HCT116 (cell line): Measurements from ENCODE around the gene TP63. TPM values are rescaled to one million over a fixed set of nuclear protein-coding genes. Genes with fewer than 3 reads are reported as not detected.

Experiments used
- ATAC-seq: fragments of 200-7000 bp; cut with Tn5 transposase; 2 replicates; pipeline ENCODE4 v1.9.1; 2020; ENCODE audit warnings: mild to moderate bottlenecking, moderate library complexity
- BruUV-seq: library from RNA; stranded (reverse); fragments of 400-500 nt; replicated peaks from 2 replicates; lab custom pipeline; 2021; lab: Mats Ljungman, UMichigan
- CTCF ChIA-PET: fragments of 300-600 bp; sonication (Branson Sonifier 250); formaldehyde crosslinking; loops from one replicate; lab custom pipeline; 2021; ENCODE audit warnings: antibody characterized with exemption; lab: Charles Lee
- POLR2A ChIA-PET: fragments of 300-600, 350-600 bp; sonication (Branson Sonifier 250); formaldehyde crosslinking; loops from one replicate; lab custom pipeline; 2021; ENCODE audit warnings: antibody characterized with exemption; lab: Charles Lee
- RAD21 ChIA-PET, 2 experiments: fragments of 300-600 bp; sonication (Branson Sonifier 250); formaldehyde crosslinking; loops; one replicate each; lab custom pipeline; 2023; ENCODE audit warnings: low total read pairs in 2 of 2; ENCODE audit not compliant: uncharacterized antibody in 2 of 2, unreplicated experiment in 2 of 2, low non-redundant PET in 1 of 2; lab: Charles Lee
- DNase-seq: peaks from one replicate; pipeline ENCODE4 v3.0.0-alpha.2; 2010; ENCODE audit warnings: low read depth, low spot score
- H2AFZ ChIP-seq: fragments of 200-600 bp; shearing (Covaris generic), sonication (generic); 2 replicates; pipeline ENCODE4 v1.6.1; 2017; ENCODE audit warnings: low read depth, mixed run types, mixed read lengths, antibody characterized with exemption, low read length; ENCODE audit not compliant: poor library complexity, severe bottlenecking
- H3K27ac ChIP-seq: 2 replicates; pipeline ENCODE4 v1.5.1; 2012; ENCODE audit warnings: low read depth, low read length
- H3K27me3 ChIP-seq: fragments of 200-600 bp; sonication (generic); 2 replicates; pipeline ENCODE4 v1.6.1; 2016; ENCODE audit warnings: mixed run types, low read length, mixed read lengths; ENCODE audit not compliant: insufficient read depth
- H3K36me3 ChIP-seq, 2 experiments: fragments of 200-500 bp in 1 of 2; fragments of 200-600 bp in 1 of 2; sonication (Bioruptor generic) in 1 of 2; sonication (generic) in 1 of 2; 2 replicates each; pipeline versions ENCODE4 v1.5.1 to v1.6.1; 2014 to 2016; ENCODE audit warnings: low read length in 2 of 2, inconsistent platforms in 1 of 2, mixed read lengths in 1 of 2, mixed run types in 1 of 2; ENCODE audit not compliant: insufficient read depth in 2 of 2, control insufficient read depth in 1 of 2
- H3K4me1 ChIP-seq, 2 experiments: fragments of 200-600 bp in 1 of 2; sonication (generic) in 1 of 2; 2 replicates each; pipeline versions ENCODE4 v1.5.1 to v1.6.1; 2012 to 2017; ENCODE audit warnings: low read length in 2 of 2, inconsistent platforms in 1 of 2, mild to moderate bottlenecking in 1 of 2, mixed read lengths in 1 of 2, mixed run types in 1 of 2, moderate library complexity in 1 of 2; ENCODE audit not compliant: insufficient read depth in 2 of 2, control insufficient read depth in 1 of 2
- H3K4me2 ChIP-seq: fragments of 200-600 bp; sonication (generic); 2 replicates; pipeline ENCODE4 v1.6.1; 2017; ENCODE audit warnings: mixed run types, low read length, mixed read lengths
- H3K4me3 ChIP-seq, 2 experiments: fragments of 200-600 bp in 1 of 2; sonication (generic) in 1 of 2; replicated peaks in 1 of 2; 2 replicates each; pipeline ENCODE4 v1.5.1; 2011 to 2016; ENCODE audit warnings: low read length in 2 of 2, control low read depth in 1 of 2, low read depth in 1 of 2, mild to moderate bottlenecking in 1 of 2, mixed read lengths in 1 of 2, mixed run types in 1 of 2
- H3K79me2 ChIP-seq: fragments of 200-600 bp; sonication (generic); 2 replicates; pipeline ENCODE4 v1.6.1; 2017; ENCODE audit warnings: mild to moderate bottlenecking, mixed run types, low read length, moderate library complexity, mixed read lengths; ENCODE audit not compliant: insufficient read depth
- H3K9ac ChIP-seq: fragments of 200-600 bp; sonication (generic); 2 replicates; pipeline ENCODE4 v1.6.1; 2016; ENCODE audit warnings: low read length, mixed read lengths
- H3K9me2 ChIP-seq: fragments of 200-600 bp; sonication (generic), shearing (Covaris generic); 2 replicates; pipeline ENCODE4 v1.6.1; 2017; ENCODE audit warnings: mixed run types, mild to moderate bottlenecking, moderate library complexity; ENCODE audit not compliant: insufficient read depth
- H3K9me3 ChIP-seq, 2 experiments: fragments of 200-500 bp in 1 of 2; fragments of 200-600 bp in 1 of 2; sonication (Bioruptor generic) in 1 of 2; sonication (generic) in 1 of 2; 2 replicates each; pipeline ENCODE4 v1.6.1; 2014 to 2017; ENCODE audit warnings: low read length in 2 of 2, mixed read lengths in 2 of 2, inconsistent platforms in 1 of 2, low read depth in 1 of 2, mild to moderate bottlenecking in 1 of 2, mixed run types in 1 of 2, moderate library complexity in 1 of 2; ENCODE audit not compliant: control insufficient read depth in 1 of 2, insufficient read depth in 1 of 2
- H4K20me1 ChIP-seq: fragments of 200-600 bp; sonication (generic), shearing (Covaris generic); 2 replicates; pipeline ENCODE4 v1.6.1; 2017; ENCODE audit warnings: mixed run types, mild to moderate bottlenecking, moderate library complexity; ENCODE audit not compliant: insufficient read depth
- ATF3 ChIP-seq: IDR thresholded peaks from 2 replicates; pipeline ENCODE4 v1.6.1; 2012
- EGR1 ChIP-seq: IDR thresholded peaks from 2 replicates; pipeline ENCODE4 v1.6.1; 2012; ENCODE audit warnings: low read depth
- EZH2 ChIP-seq: fragments of 200-600 bp; sonication (generic); IDR thresholded peaks from 2 replicates; pipeline ENCODE4 v1.6.1; 2017; ENCODE audit warnings: antibody characterized with exemption, mixed run types
- EZH2phosphoT487 ChIP-seq: fragments of 200-600 bp; IDR thresholded peaks from 2 replicates; pipeline ENCODE4 v1.6.1; 2018; ENCODE audit warnings: antibody characterized with exemption, borderline replicate concordance
- FOSL1 ChIP-seq: IDR thresholded peaks from 2 replicates; pipeline ENCODE4 v1.6.1; 2012; ENCODE audit warnings: low read depth
- MAX ChIP-seq: IDR thresholded peaks from 2 replicates; pipeline ENCODE4 v1.6.1; 2012
- SIN3A ChIP-seq: IDR thresholded peaks from 2 replicates; pipeline ENCODE4 v1.6.1; 2012; ENCODE audit warnings: low read depth
- YY1 ChIP-seq: IDR thresholded peaks from 2 replicates; pipeline ENCODE4 v1.6.1; 2011; ENCODE audit warnings: low read length, low read depth, moderate library complexity, mild to moderate bottlenecking; ENCODE audit not compliant: insufficient replicate concordance; ENCODE audit errors: extremely low read depth
- ZBTB33 ChIP-seq: IDR thresholded peaks from 2 replicates; pipeline ENCODE4 v1.6.1; 2011; ENCODE audit warnings: mild to moderate bottlenecking, low read length, moderate library complexity; ENCODE audit not compliant: insufficient replicate concordance; ENCODE audit errors: extremely low read depth
- ZFX ChIP-seq: fragments of 450-650 bp; IDR thresholded peaks from 2 replicates; pipeline ENCODE4 v1.6.1; 2017
- ZNF274 ChIP-seq: fragments of 200-500 bp; sonication (Bioruptor generic); IDR thresholded peaks from 2 replicates; pipeline ENCODE4 v1.6.1; 2014; ENCODE audit warnings: mild to moderate bottlenecking, low read depth, low read length, inconsistent platforms
- intact Hi-C: fragments of 100-400 bp; cut with micrococcal nuclease; formaldehyde crosslinking; loops from 2 replicates; pipeline ENCODE4 v1.10.0; 2022
- total RNA-seq: library from RNA; stranded (reverse); gene quantifications from one replicate; pipeline ENCODE4 v1.2.1, GENCODE V29; 2021; ENCODE audit not compliant: unreplicated experiment

Gene TP63
- total RNA-seq, 1 experiment from 2014 or later: not detected

GRCh38 chr3:189833266-189833665 is 202.1 kb downstream of the TP63 start:
- intact Hi-C loops: no loop called here
- no peaks in the 10 kb centered on the region for H3K9me3 ChIP-seq
- RAD21 ChIA-PET: no interaction called here
- no peak overlapping the region for H3K27ac ChIP-seq
- no peaks in the 10 kb centered on the region for H3K79me2 ChIP-seq
- ATAC-seq (no peak), DNase-seq (no peak)
- no peak overlapping the region for H3K4me3 ChIP-seq
- TF ChIP-seq ATF3 (no peak), ZFX (no peak), MAX (no peak)
- no peaks in the 10 kb centered on the region for H4K20me1 ChIP-seq
- no TSS peak for BruUV-seq
- H3K27me3 ChIP-seq: no peaks in the 10 kb centered on the region
- no peaks in the 10 kb centered on the region for H3K4me1 ChIP-seq
- no peak overlapping the region for H3K4me2 ChIP-seq
- no peak overlapping the region for H3K9ac ChIP-seq
- no peaks in the 10 kb centered on the region for H3K9me2 ChIP-seq
- POLR2A ChIA-PET: no interaction called here
- no peaks in the 10 kb centered on the region for H3K36me3 ChIP-seq
- H2AFZ ChIP-seq: no peak overlapping the region
- CTCF ChIA-PET: no interaction called here

GRCh38 chr3:189833996-189834395 is 202.8 kb downstream of the TP63 start:
- H3K27ac ChIP-seq: no peak overlapping the region
- no peaks in the 10 kb centered on the region for H3K36me3 ChIP-seq
- no peak overlapping the region for H3K4me2 ChIP-seq
- H3K4me3 ChIP-seq: no peak overlapping the region
- BruUV-seq: no TSS peak
- H2AFZ ChIP-seq: no peak overlapping the region
- no peaks in the 10 kb centered on the region for H3K9me3 ChIP-seq
- intact Hi-C loops: no loop called here
- H3K9me2 ChIP-seq: no peaks in the 10 kb centered on the region
- H3K4me1 ChIP-seq: no peaks in the 10 kb centered on the region
- ChIA-PET RAD21 (no interaction called here), POLR2A (no interaction called here), CTCF (no interaction called here)
- no peak overlapping the region for H3K9ac ChIP-seq
- H3K79me2 ChIP-seq: no peaks in the 10 kb centered on the region
- no peak for DNase-seq
- no peak for TF ChIP-seq MAX
- no peak for TF ChIP-seq SIN3A
- no peak for TF ChIP-seq YY1
- no peak for TF ChIP-seq EZH2phosphoT487
- no peak for TF ChIP-seq EZH2
- TF ChIP-seq ZBTB33: no peak
- TF ChIP-seq ZNF274: no peak
- no peak for TF ChIP-seq EGR1
- TF ChIP-seq FOSL1: no peak
- H4K20me1 ChIP-seq: no peaks in the 10 kb centered on the region
- H3K27me3 ChIP-seq: no peaks in the 10 kb centered on the region
- ATAC-seq: no peak
